Astrocyte of the spinal cord (primary cell): ENCODE results near the gene EFHD2.
"Not testable (repeated sequence)": the region's sequence is repeated elsewhere in the genome, so short reads cannot be mapped to it uniquely, and the experiment has no call there.

Experiments used
- DNase-seq: peaks from one replicate; pipeline ENCODE4 v3.0.0; 2011; ENCODE audit warnings: low read depth, low spot score
- H3K4me3 ChIP-seq: 2 replicates; pipeline ENCODE4 v1.5.1; 2011; ENCODE audit warnings: low read depth, mild to moderate bottlenecking, low read length, moderate library complexity
- in situ Hi-C: cut with HindIII; loops from 2 replicates; pipeline ENCODE4 v1.10.0; 2017; ENCODE audit warnings: low sequenced_read_pairs
- TF ChIP-seq, protein P1 (sequence below): IDR thresholded peaks from 2 replicates; pipeline ENCODE4 v1.5.1; 2012; ENCODE audit warnings: low read depth, mild to moderate bottlenecking, low read length, inconsistent platforms

EFHD2 gene

DNA sequence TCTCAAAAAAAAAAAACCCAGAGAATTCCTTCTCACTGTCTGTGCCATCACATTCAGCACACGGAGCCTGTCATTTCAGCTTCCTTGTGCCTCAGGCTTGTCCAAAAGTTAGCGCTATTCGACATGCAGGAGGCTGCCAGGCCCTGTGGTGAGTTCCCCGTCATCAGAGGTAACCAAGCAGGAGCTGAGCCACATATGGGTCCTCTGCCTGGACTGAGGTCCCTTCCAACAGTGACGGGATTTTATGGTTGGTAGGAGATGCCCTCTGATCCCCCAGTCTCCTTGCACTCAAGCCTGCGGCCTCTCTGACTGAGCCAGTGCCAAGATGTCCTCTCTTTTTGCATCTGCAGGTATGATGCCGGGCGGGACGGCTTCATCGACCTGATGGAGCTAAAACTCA lies 15.8 kb downstream of the EFHD2 start:
- DNase-seq = no peak
- TF ChIP-seq, protein P1, sequence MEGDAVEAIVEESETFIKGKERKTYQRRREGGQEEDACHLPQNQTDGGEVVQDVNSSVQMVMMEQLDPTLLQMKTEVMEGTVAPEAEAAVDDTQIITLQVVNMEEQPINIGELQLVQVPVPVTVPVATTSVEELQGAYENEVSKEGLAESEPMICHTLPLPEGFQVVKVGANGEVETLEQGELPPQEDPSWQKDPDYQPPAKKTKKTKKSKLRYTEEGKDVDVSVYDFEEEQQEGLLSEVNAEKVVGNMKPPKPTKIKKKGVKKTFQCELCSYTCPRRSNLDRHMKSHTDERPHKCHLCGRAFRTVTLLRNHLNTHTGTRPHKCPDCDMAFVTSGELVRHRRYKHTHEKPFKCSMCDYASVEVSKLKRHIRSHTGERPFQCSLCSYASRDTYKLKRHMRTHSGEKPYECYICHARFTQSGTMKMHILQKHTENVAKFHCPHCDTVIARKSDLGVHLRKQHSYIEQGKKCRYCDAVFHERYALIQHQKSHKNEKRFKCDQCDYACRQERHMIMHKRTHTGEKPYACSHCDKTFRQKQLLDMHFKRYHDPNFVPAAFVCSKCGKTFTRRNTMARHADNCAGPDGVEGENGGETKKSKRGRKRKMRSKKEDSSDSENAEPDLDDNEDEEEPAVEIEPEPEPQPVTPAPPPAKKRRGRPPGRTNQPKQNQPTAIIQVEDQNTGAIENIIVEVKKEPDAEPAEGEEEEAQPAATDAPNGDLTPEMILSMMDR = no peak
- no peak overlapping the region for H3K4me3 ChIP-seq
- in situ Hi-C loops = loop anchor here (25.0 kb wide), 1 partner anchor 288 kb away; no protein-coding TSS in a partner anchor

DNA sequence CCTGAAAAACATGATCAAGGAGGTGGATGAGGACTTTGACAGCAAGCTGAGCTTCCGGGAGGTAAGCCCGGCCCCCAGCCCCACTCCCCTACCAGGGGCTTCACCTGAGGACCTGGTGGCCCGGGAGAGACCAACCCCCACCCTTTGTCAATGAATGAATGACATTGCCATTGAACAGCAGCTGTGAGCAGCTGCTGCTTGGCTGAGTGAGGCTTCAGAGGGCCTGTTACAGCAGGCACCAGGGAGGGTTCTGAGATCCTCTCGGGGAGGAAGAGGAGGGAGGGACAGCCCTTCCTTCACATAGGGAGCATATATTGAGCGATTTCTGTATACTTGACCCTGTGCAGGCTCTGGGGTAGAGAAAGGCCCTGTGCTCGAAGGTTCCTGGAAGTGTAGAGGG lies 16.3 kb downstream of the EFHD2 start:
- no peak for DNase-seq
- TF ChIP-seq, protein P1 = no peak
- in situ Hi-C loops = loop anchor here (25.0 kb wide), 1 partner anchor 289 kb away; no protein-coding TSS in a partner anchor
- no peak overlapping the region for H3K4me3 ChIP-seq

DNA sequence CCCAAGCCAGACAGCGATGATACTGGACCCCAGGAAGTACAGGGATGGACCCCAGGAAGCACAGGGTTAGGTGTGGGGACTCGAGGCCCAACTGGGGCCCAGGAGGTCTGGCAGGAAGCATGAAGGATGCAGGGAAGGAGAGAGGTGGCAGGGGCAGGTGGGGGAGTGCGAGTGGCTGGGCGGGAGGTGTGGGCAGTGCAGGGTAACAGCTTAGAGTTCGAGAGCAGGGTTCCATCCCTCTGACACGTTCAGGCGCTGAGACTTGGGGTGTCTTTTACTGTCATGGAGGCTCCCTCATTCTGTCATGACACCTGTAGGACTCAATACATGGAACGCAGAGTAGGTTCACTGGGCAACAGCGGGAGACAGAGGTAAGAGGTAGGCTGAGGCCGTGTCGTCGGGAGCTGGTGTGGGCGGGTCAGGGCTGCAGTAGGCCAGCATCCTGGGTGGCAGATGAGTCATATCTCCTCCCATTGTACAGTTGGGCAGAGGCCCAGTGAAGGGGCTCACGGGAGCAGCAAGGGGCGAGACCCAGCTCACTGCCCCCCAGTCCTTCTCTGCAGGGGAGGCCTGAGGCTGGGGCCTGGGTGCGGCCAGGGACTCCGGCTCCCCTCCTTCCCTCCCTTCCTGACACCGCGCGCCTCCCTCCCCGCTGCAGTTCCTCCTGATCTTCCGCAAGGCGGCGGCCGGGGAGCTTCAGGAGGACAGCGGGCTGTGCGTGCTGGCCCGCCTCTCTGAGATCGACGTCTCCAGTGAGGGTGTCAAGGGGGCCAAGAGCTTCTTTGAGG lies 17.0 kb downstream of the EFHD2 start:
- no peak overlapping the region for H3K4me3 ChIP-seq
- DNase-seq = no peak
- in situ Hi-C loops = loop anchor here (25.0 kb wide), 1 partner anchor 289 kb away; no protein-coding TSS in a partner anchor

DNA sequence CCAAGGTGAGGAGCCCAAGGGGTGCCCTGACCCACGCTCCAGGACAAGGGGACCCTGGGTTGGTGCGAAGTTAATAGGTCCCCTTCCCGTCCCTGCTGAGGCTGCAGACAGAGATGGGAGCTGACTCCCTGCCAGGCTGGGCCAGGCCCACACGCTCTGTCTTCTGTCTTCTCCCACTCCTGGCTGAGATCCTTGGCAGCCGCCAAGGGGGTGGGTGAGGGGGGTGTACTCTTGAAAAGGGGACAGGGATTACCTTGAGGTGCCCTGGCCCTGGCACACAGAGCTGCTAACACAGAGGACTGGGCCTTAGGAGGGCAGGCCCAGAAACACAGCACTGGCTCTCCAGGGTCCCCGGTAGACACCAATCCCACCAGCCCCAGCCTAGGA lies 17.6 kb downstream of the EFHD2 start:
- in situ Hi-C loops = loop anchor here (25.0 kb wide), 1 partner anchor 290 kb away; no protein-coding TSS in a partner anchor
- DNase-seq = no peak
- TF ChIP-seq, protein P1 = no peak
- H3K4me3 ChIP-seq = no peak overlapping the region

More for the DNA sequence above, 17.0 kb downstream of the EFHD2 start:
- TF ChIP-seq, protein P1 = peak; percentile 14

DNA sequence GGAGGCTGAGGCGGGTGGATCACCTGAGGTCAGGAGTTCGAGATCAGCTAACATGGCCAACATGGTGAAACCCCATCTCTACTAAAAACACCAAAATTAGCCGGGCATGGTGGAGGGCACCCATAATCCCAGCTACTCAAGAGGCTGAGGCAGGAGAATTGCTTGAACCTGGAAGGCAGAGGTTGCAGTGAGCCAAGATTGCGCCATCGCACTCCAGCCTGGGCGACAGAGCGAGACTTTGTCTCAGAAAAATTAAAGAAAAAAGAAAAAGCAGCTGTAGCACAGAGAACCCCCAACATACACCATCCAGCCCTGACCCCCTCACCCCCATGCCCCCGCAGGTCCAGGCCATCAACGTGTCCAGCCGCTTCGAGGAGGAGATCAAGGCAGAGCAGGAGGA lies 18.6 kb downstream of the EFHD2 start:
- not testable (repeated sequence) for H3K4me3 ChIP-seq, DNase-seq
- in situ Hi-C loops = loop anchor here (25.0 kb wide), 1 partner anchor 291 kb away; no protein-coding TSS in a partner anchor

DNA sequence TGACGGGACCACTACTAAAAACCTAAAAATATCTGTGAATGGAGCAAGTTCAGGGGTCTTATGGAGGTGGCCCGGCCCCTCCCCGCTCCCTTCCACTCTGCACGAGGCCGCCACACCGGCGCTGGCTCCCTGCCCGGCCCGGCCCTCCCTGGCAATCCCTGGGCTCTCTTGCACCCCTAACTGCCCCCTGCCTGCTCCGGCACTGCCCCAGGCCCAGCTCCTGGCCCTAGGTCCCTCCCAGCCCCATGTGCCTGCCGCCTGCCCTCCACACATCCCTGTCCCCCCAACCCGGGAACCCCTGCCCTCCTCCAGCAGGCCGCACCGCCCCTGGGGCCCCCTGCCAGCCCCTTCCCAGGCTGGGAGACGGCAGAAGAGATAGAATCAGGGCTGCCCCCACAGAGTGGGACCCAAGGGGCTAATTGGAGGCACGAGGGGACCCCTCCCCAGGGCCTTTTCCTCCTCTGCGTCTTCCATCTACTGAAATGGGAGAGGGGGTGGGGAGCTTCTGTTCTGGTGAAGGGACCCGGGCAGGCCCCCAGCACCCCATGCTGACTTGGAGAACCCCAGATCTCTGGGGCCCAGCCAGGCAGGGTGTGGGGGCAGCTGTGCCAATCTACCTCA lies 19.2 kb downstream of the EFHD2 start:
- in situ Hi-C loops = loop anchor here (25.0 kb wide), 1 partner anchor 292 kb away; no protein-coding TSS in a partner anchor
- TF ChIP-seq, protein P1 = no peak
- DNase-seq = no peak
- H3K4me3 ChIP-seq = no peak overlapping the region

DNA sequence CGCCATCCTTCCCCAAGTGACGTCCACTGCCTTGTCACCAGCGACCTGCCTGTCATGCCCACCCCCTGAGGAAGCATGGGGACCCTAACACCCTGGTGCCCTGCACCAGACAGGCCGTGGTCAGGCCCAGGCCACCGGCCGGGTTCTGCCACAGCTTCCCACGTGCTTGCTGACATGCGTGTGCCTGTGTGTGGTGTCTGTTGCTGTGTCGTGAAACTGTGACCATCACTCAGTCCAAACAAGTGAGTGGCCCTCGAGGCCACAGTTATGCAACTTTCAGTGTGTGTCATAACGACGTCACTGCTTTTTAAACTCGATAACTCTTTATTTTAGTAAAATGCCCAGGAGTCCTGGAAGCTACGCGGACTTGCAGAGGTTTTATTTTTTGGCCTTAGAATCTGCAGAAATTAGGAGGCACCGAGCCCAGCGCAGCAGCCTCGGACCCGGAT lies 20.0 kb downstream of the EFHD2 start:
- TF ChIP-seq, protein P1 = no peak
- no peak overlapping the region for H3K4me3 ChIP-seq
- DNase-seq = peak; percentile 77
- in situ Hi-C loops = loop anchor here (25.0 kb wide), 1 partner anchor 292 kb away; no protein-coding TSS in a partner anchor
